MM.1S (cell line): ENCODE results near the gene PRSS2.

Source experiments
- CTCF ChIP-seq: fragments of 300-600 bp; sonication (generic); IDR thresholded peaks from 2 replicates; pipeline ENCODE4 v1.5.1; 2016; ENCODE audit warnings: antibody characterized with exemption, low read length, mixed read lengths
- EZH2 ChIP-seq: fragments of 300-600 bp; sonication (generic); optimal IDR thresholded peaks from 2 replicates; pipeline ENCODE3; 2017; ENCODE audit warnings: low read depth, mild to moderate bottlenecking, antibody characterized with exemption, low read length, mixed read lengths
- EZH2phosphoT487 ChIP-seq: fragments of 300-600 bp; sonication (generic); IDR thresholded peaks from 2 replicates; pipeline ENCODE4 v1.6.1; 2018; ENCODE audit warnings: antibody characterized with exemption, low read length

GRCh38 chr7:142776206-142776844 is 5.6 kb downstream of the PRSS2 start:
- no peak for TF ChIP-seq EZH2
- no peak for TF ChIP-seq CTCF
- TF ChIP-seq EZH2phosphoT487, result no peak
